IPS-NIHi11 (cell line): Measurements from ENCODE around the gene CLDN2.
A peak's percentile ranks its signal among the peaks of the same experiment; 100 is the strongest.

Source experiments
- DNase-seq: peaks from one replicate; pipeline ENCODE4 v3.0.0; 2012; ENCODE audit warnings: mixed read lengths, low spot score

The CLDN2 gene

GRCh38 chrX:106963111-106963510, 42.9 kb downstream of the CLDN2 start:
- DNase-seq, result no peak

- no peak for DNase-seq
Measured at GRCh38 chrX:106964290-106964689, 44.1 kb downstream of the CLDN2 start.

- peak; percentile 6 for DNase-seq
Measured at GRCh38 chrX:106966547-106966946, 46.3 kb downstream of the CLDN2 start.

GRCh38 chrX:106972896-106973295, 52.7 kb downstream of the CLDN2 start:
- no peak for DNase-seq

- DNase-seq, result no peak
Measured at GRCh38 chrX:106973433-106974149, 53.4 kb downstream of the CLDN2 start.

- DNase-seq, result no peak
Measured at GRCh38 chrX:106976416-106976815, 56.2 kb downstream of the CLDN2 start.
